Testis (tissue), 3 donors: ENCODE measurements around the gene F2RL1. TPM values are rescaled to one million over a fixed set of nuclear protein-coding genes. Genes with fewer than 3 reads are reported as not detected.

Experiments
- DNase-seq: peaks from one replicate; pipeline ENCODE4 v3.0.0-alpha.2; 2019
- H3K27ac ChIP-seq, 2 donors: fragments of 200-600 bp; sonication (generic); one replicate each; pipeline ENCODE4 v1.5.1; 2019
- H3K27me3 ChIP-seq: fragments of 200-600 bp; sonication (generic); one replicate; pipeline ENCODE4 v1.5.1; 2019
- H3K36me3 ChIP-seq: fragments of 200-600 bp; sonication (generic); one replicate; pipeline ENCODE4 v1.5.1; 2017; ENCODE audit warnings: low read depth; ENCODE audit errors: missing control alignments
- H3K4me1 ChIP-seq: fragments of 200-600 bp; sonication (generic); one replicate; pipeline ENCODE4 v1.5.1; 2019
- H3K4me3 ChIP-seq, 2 donors: fragments of 200-600 bp; sonication (generic); one replicate each; pipeline ENCODE4 v1.5.1; 2017 to 2019
- H3K9me3 ChIP-seq: fragments of 200-600 bp; sonication (generic); one replicate; pipeline ENCODE4 v1.5.1; 2017
- CTCF ChIP-seq, 3 experiments: fragments of 450-650 bp in 2 of 3; fragments of 200-600 bp in 1 of 3; sonication (generic) in 1 of 3; IDR thresholded peaks; one replicate each; pipeline ENCODE4 v1.5.1; 2016 to 2019; ENCODE audit warnings: antibody characterized with exemption in 3 of 3, mild to moderate bottlenecking in 2 of 3, moderate library complexity in 1 of 3
- POLR2A ChIP-seq: fragments of 450-650 bp; IDR thresholded peaks from one replicate; pipeline ENCODE4 v1.6.1; 2017; ENCODE audit warnings: antibody characterized with exemption, mild to moderate bottlenecking, moderate library complexity
- WGBS, 2 donors: methylation state at CpG; one replicate each; pipeline ENCODE4 v1.1.5; 2018; 5-methylcytosine and 5-hydroxymethylcytosine counted together
- intact Hi-C: fragments of 100-400 bp; cut with DNase I; formaldehyde crosslinking; loops from one replicate; pipeline ENCODE4 v1.15.1; 2023; ENCODE audit warnings: low total_unique reads
- polyA plus RNA-seq: library from polyadenylated mRNA; stranded (reverse); fragments of 350-450 nt; fragmentation: Illumina TruSeq; extraction: RNeasy Lipid Tissue Mini Kit (QIAGEN cat#74804); gene quantifications from one replicate; pipeline ENCODE4 v1.2.3, GENCODE V29; 2014; ENCODE audit warnings: low read depth, low replicate concordance; ENCODE audit not compliant: insufficient read depth
- small RNA-seq, 2 donors: library from RNA; depleted of rRNA; stranded (forward); fragments of <200 nt; gene quantifications; one replicate each; pipeline ENCODE3, GENCODE V24; 2016
- total RNA-seq, 2 donors: library from RNA; depleted of rRNA; stranded (reverse); fragments of >200 nt; gene quantifications; one replicate each; pipeline ENCODE4 v1.2.3, GENCODE V29; 2016

F2RL1 gene
- total and polyA plus RNA-seq, 3 donors from 2014 or later: 0.68 to 2.3 (median 1.1) TPM

DNA sequence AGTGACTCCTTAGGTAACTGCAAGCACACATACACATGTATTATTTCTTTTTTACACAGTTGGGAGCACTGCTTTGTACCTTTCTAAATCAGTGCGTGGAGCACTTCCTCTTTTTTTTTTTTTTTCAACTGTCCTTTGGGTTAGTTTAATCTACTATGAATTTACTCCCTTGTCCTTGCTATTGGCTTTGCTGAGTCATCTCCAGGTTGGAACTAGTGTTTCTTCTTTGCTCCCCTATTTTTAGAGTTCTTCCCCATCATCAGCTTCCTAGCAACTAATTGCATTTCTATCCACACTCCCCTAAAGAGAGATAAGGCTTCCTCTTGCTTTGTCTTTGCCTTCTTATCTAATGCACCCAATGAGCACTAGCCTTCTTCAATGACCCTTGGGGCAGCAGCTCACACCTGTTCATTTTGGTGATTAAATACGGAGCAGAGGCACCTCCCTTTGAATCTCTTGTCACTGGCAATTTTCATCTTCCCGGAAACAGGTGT is 55.3 kb downstream of the F2RL1 start:
- Histone ChIP-seq H3K36me3 (no peaks in the 10 kb centered on the region), H3K9me3 (no peaks in the 10 kb centered on the region), H3K4me3 (peak overlapping the region in 1 of 2 donors; percentile 40), H3K4me1 (no peaks in the 10 kb centered on the region), H3K27me3 (no peaks in the 10 kb centered on the region), H3K27ac (no peak overlapping the region)
- DNase-seq: no peak
- 22 to 33% methylated on average over 3 of the region's 3 CpGs for WGBS, 2 donors
- intact Hi-C loops: no loop called here
- TF ChIP-seq CTCF (IDR thresholded peaks at IDR 0.05) (no peak), POLR2A (no peak)

Small RNA genes lying within 50 kb of the gene (small RNA-seq; reads per million reads assigned to genes)
- 0 reads per million in 2 donors for gene RN7SL208P

Other genes starting within 250 kb of the F2RL1 start
- gene F2RL2, start 195.6 kb upstream of the F2RL1 start, total RNA-seq: not detected
- 0.20 TPM for gene F2RL2, start 195.6 kb upstream of the F2RL1 start, polyA plus RNA-seq
- gene F2R, start 102.9 kb upstream of the F2RL1 start, total RNA-seq: 10 to 100 TPM; 17.9 to 29.9 TPM
- gene F2R, start 102.9 kb upstream of the F2RL1 start, polyA plus RNA-seq: 28.0 TPM
- under 1 TPM in 1 of 2 donors, not detected in 1; 0.71 TPM for gene S100Z, start 31.0 kb downstream of the F2RL1 start, total RNA-seq
- gene S100Z, start 31.0 kb downstream of the F2RL1 start, polyA plus RNA-seq: not detected
- gene CRHBP, start 134.0 kb downstream of the F2RL1 start, total RNA-seq: 1 to 10 TPM; 1.1 to 3.3 TPM
- gene CRHBP, start 134.0 kb downstream of the F2RL1 start, polyA plus RNA-seq: 2.0 TPM
- 10 to 100 TPM; 50.4 to 58.0 TPM for gene AGGF1, start 211.4 kb downstream of the F2RL1 start, total RNA-seq
- gene AGGF1, start 211.4 kb downstream of the F2RL1 start, polyA plus RNA-seq: 22.8 TPM